Measurements from ENCODE around the gene ADAMTS2. TPM values are rescaled to one million over a fixed set of nuclear protein-coding genes. Genes with fewer than 3 reads are reported as not detected.

ADAMTS2 gene
- total and polyA plus RNA-seq, 2 of the 4 experiments (the other 2 are of a cell fraction), result 19.0 to 58.8 TPM

GRCh38 chr5:179208706-179209358, 136.4 kb downstream of the ADAMTS2 start:
- no peak overlapping the region for H3K56ac ChIP-seq (ENCODE audit: extremely low read depth, insufficient read depth, low read length)
- ATAC-seq (ENCODE audit: low read depth) (no peak), DNase-seq (no peak)
- H3K9me1 ChIP-seq (ENCODE audit: insufficient read depth, low read length), result peaks cover 9% of the 10 kb centered on the region
- no peak overlapping the region for H3K9ac ChIP-seq (ENCODE audit: low read depth, low read length)
- peaks cover 10% of the 10 kb centered on the region for H3K4me1 ChIP-seq (ENCODE audit: control insufficient read depth, insufficient read depth, low read length)
- H2AK5ac ChIP-seq (ENCODE audit: low read depth, low read length), result no peak overlapping the region
- no peak overlapping the region for H2BK20ac ChIP-seq (ENCODE audit: low read depth, low read length)
- no peak overlapping the region for H3K18ac ChIP-seq (ENCODE audit: low read depth, low read length)
- H2AFZ ChIP-seq (replicated peaks; ENCODE audit: low read length, poor library complexity), result no peak overlapping the region
- H3K27me3 ChIP-seq (ENCODE audit: control insufficient read depth, insufficient read depth, low read length), result no peaks in the 10 kb centered on the region
- H2BK120ac ChIP-seq (ENCODE audit: low read depth, low read length), result no peak overlapping the region
- H4K91ac ChIP-seq (ENCODE audit: insufficient read depth, low read depth, low read length), result no peak overlapping the region
- WGBS, 2 experiments (ENCODE audit: extremely low coverage in 2 of 2, insufficient read length in 1 of 2), result 89% methylated on average over 10 of the region's 18 CpGs; no CpG with 5 or more reads in 1 of the 2 experiments
- no peak overlapping the region for H2BK5ac ChIP-seq (ENCODE audit: low read depth, low read length, poor library complexity, severe bottlenecking)
- H4K5ac ChIP-seq (ENCODE audit: low read depth, low read length), result no peak overlapping the region
- dilution Hi-C loops (cut with HindIII; ENCODE audit: low sequenced_read_pairs, unreplicated experiment) (no loop called here), in situ Hi-C loops (cut with MboI; ENCODE audit: low sequenced_read_pairs) (no loop called here), intact Hi-C loops (cut with micrococcal nuclease) (no loop called here)
- peaks cover 12% of the 10 kb centered on the region; the same call in 1 of the 2 replicates for H4K20me1 ChIP-seq (ENCODE audit: insufficient read depth, low read length)
- H3K27ac ChIP-seq (ENCODE audit: insufficient read depth, low read length), result no peak overlapping the region
- H3K36me3 ChIP-seq (ENCODE audit: control insufficient read depth, insufficient read depth, low read length), result no peaks in the 10 kb centered on the region
- no peak overlapping the region for H2BK15ac ChIP-seq (ENCODE audit: low read depth, low read length)
- no peak overlapping the region for H3K4me2 ChIP-seq (ENCODE audit: low read depth, low read length)
- ChIA-PET POLR2A (ENCODE audit: unreplicated experiment) (no interaction called here), CTCF (no interaction called here)
- H3K23ac ChIP-seq (ENCODE audit: low read depth, low read length), result no peak overlapping the region
- peak overlapping the region; percentile 44 for H2AK9ac ChIP-seq (replicated peaks; ENCODE audit: low read depth, low read length, poor library complexity)
- BruUV-seq (replicated peaks), result no TSS peak
- no peak overlapping the region for H4K8ac ChIP-seq (ENCODE audit: low read depth in 2 of 2, low read length in 2 of 2)
- H3K79me1 ChIP-seq (ENCODE audit: low read depth in 1 of 2, low read length in 2 of 2), result peaks cover 15 to 56% of the 10 kb centered on the region in 2 experiments
- no peaks in the 10 kb centered on the region for H3K9me3 ChIP-seq (ENCODE audit: control insufficient read depth, insufficient read depth, low read length)
- no peak overlapping the region for H3K4ac ChIP-seq (ENCODE audit: low read depth, low read length)
- no peak overlapping the region for H3K14ac ChIP-seq (replicated peaks; ENCODE audit: low read depth, low read length)
- no peak overlapping the region for H3K4me3 ChIP-seq (ENCODE audit: insufficient read depth, low read depth, low read length)
- no peak for TF ChIP-seq RAD21 (IDR thresholded peaks at IDR 0.05; ENCODE audit: low read length)
- no peak for TF ChIP-seq ELK1 (IDR thresholded peaks at IDR 0.05; ENCODE audit: borderline replicate concordance, low read depth, low read length)
- TF ChIP-seq SMC3 (IDR thresholded peaks at IDR 0.05; ENCODE audit: low read depth, low read length), result no peak
- no peak for TF ChIP-seq CEBPB (IDR thresholded peaks at IDR 0.05; ENCODE audit: low read depth, low read length)
- TF ChIP-seq RFX5 (IDR thresholded peaks at IDR 0.05; ENCODE audit: low read depth, low read length), result no peak
- TF ChIP-seq POLR2A (IDR thresholded peaks at IDR 0.05; ENCODE audit: low read depth, low read length), result no peak
